Measurements from ENCODE around the gene SLC10A7.

The SLC10A7 gene

DNA sequence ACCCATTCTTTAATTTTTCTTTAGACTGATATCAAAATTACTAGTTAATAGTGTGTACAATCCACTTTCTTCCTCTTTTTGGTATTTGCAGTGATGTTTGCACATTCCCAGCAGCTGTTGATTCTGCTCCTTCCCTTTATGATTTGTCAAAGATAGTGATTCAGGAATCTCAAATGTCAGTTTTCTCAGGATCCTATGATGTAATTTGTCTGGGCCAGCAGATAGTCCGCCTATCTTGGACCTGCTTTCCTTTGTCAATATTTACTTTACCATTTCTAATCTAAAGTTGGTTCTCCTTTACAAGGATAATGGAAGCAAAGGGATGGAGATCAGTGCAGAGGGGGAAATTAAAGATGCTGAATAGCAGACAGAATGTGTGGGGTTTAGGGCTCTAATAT lies 185.3 kb downstream of the SLC10A7 start:
- Histone ChIP-seq H3K36me3 (ENCODE audit: low read length) (no peaks in the 10 kb centered on the region), H3K4me3 (ENCODE audit: insufficient read depth, low read length, poor library complexity, severe bottlenecking) (no peak overlapping the region), H3K9ac (ENCODE audit: low read length) (no peak overlapping the region), H3K27me3 (ENCODE audit: low read length) (no peaks in the 10 kb centered on the region), H3K9me3 (ENCODE audit: insufficient read depth, low read length) (no peaks in the 10 kb centered on the region), H3K27ac (ENCODE audit: low read depth, low read length) (no peak overlapping the region), H4K20me1 (ENCODE audit: low read depth, low read length) (no peaks in the 10 kb centered on the region), H3K9me2 (replicated peaks; ENCODE audit: insufficient read depth, low read length) (no peaks in the 10 kb centered on the region), H2AFZ (ENCODE audit: low read depth, low read length, severe bottlenecking) (no peak overlapping the region), H3K4me2 (ENCODE audit: low read depth, low read length, poor library complexity, severe bottlenecking) (no peak overlapping the region), H3K79me2 (ENCODE audit: insufficient read depth, low read length) (no peaks in the 10 kb centered on the region), H3F3A (ENCODE audit: insufficient read depth) (no peaks in the 10 kb centered on the region)
- TF ChIP-seq, protein P1, sequence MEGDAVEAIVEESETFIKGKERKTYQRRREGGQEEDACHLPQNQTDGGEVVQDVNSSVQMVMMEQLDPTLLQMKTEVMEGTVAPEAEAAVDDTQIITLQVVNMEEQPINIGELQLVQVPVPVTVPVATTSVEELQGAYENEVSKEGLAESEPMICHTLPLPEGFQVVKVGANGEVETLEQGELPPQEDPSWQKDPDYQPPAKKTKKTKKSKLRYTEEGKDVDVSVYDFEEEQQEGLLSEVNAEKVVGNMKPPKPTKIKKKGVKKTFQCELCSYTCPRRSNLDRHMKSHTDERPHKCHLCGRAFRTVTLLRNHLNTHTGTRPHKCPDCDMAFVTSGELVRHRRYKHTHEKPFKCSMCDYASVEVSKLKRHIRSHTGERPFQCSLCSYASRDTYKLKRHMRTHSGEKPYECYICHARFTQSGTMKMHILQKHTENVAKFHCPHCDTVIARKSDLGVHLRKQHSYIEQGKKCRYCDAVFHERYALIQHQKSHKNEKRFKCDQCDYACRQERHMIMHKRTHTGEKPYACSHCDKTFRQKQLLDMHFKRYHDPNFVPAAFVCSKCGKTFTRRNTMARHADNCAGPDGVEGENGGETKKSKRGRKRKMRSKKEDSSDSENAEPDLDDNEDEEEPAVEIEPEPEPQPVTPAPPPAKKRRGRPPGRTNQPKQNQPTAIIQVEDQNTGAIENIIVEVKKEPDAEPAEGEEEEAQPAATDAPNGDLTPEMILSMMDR (IDR thresholded peaks at IDR 0.05; ENCODE audit: insufficient read depth, low read length, poor library complexity, severe bottlenecking), result no peak
- no peak for TF ChIP-seq EZH2phosphoT487 (conservative IDR thresholded peaks at IDR 0.05; ENCODE audit: low read length)

DNA sequence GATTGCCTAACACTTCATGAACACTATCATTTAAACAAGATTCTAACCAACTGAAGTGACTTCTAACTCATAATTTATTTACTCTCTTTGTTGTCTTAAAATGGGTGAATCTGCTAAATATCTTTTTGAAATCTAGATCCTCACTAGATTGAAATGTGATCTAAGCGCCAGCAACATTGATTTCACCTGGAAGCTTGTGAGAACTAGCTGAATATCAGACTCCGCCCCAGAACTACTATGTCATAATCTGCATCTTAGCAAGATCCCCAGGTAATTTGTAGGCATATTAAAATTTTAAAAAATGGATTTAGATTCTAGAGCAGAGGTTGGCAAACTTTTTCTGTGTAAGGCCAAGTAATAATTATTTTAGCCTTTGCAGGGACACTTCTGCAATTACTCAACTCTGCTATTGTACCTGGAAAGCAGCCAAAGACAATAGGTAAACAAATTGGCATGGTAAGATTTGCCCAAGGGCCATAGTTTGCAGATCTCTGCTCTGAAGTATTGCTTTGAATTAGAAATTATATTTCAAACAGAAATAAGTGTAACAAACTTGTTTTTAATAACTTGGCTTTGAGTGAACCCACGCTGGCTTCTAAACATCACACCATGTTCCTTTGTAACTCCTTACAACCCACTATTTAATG lies 185.9 kb downstream of the SLC10A7 start:
- no peak overlapping the region for H3K9ac ChIP-seq (ENCODE audit: low read length)
- no peaks in the 10 kb centered on the region for H4K20me1 ChIP-seq (ENCODE audit: low read depth, low read length)
- no peaks in the 10 kb centered on the region for H3K27me3 ChIP-seq (ENCODE audit: low read length)
- H3K4me2 ChIP-seq (ENCODE audit: low read depth, low read length, poor library complexity, severe bottlenecking), result no peak overlapping the region
- no peaks in the 10 kb centered on the region for H3K36me3 ChIP-seq (ENCODE audit: low read length)
- H3K27ac ChIP-seq (ENCODE audit: low read depth, low read length), result no peak overlapping the region
- H3F3A ChIP-seq (ENCODE audit: insufficient read depth), result no peaks in the 10 kb centered on the region
- no peaks in the 10 kb centered on the region for H3K9me3 ChIP-seq (ENCODE audit: insufficient read depth, low read length)
- H3K79me2 ChIP-seq (ENCODE audit: insufficient read depth, low read length), result no peaks in the 10 kb centered on the region
- TF ChIP-seq, protein P1 (IDR thresholded peaks at IDR 0.05; ENCODE audit: insufficient read depth, low read length, poor library complexity, severe bottlenecking), result no peak
- TF ChIP-seq EZH2phosphoT487 (conservative IDR thresholded peaks at IDR 0.05; ENCODE audit: low read length), result no peak
- no peak overlapping the region for H2AFZ ChIP-seq (ENCODE audit: low read depth, low read length, severe bottlenecking)
- H3K4me3 ChIP-seq (ENCODE audit: insufficient read depth, low read length, poor library complexity, severe bottlenecking), result no peak overlapping the region
- no peaks in the 10 kb centered on the region for H3K9me2 ChIP-seq (replicated peaks; ENCODE audit: insufficient read depth, low read length)

DNA sequence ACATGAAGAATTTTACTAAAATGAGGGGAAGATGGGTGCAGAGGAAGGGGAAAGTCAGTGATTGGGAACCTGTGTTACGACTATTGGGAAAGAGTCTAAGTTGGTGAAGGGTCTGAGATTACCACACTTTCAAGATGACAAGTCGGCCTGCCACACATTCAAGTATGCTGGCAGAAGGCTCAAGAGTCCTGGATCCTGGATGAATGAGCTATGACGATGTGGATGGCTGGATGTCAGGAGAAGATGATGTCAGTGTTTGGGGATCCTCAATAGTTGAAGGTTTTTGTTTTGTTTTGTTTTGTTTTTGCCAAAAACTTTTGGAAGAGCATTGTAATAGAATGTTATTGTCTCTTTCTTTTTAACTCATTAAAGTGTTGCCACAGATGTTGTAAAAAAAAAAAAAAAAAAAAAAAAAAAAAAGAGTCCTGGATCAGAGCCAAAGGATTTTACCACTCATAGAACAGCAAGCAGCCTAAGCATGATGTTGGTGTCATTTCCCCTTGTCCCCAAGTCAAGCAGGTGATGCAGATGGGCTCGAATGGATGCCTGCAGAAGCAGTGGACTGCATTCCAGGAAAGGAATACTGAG lies 186.8 kb downstream of the SLC10A7 start:
- H3K9me2 ChIP-seq (replicated peaks; ENCODE audit: insufficient read depth, low read length), result no peaks in the 10 kb centered on the region
- TF ChIP-seq EZH2phosphoT487 (conservative IDR thresholded peaks at IDR 0.05; ENCODE audit: low read length), result no peak
- TF ChIP-seq, protein P1 (IDR thresholded peaks at IDR 0.05; ENCODE audit: insufficient read depth, low read length, poor library complexity, severe bottlenecking), result no peak
- no peaks in the 10 kb centered on the region for H3K36me3 ChIP-seq (ENCODE audit: low read length)
- H3K9ac ChIP-seq (ENCODE audit: low read length), result no peak overlapping the region
- H3K27me3 ChIP-seq (ENCODE audit: low read length), result no peaks in the 10 kb centered on the region
- H2AFZ ChIP-seq (ENCODE audit: low read depth, low read length, severe bottlenecking), result no peak overlapping the region
- H3F3A ChIP-seq (ENCODE audit: insufficient read depth), result no peaks in the 10 kb centered on the region
- H4K20me1 ChIP-seq (ENCODE audit: low read depth, low read length), result no peaks in the 10 kb centered on the region
- H3K27ac ChIP-seq (ENCODE audit: low read depth, low read length), result no peak overlapping the region
- H3K4me3 ChIP-seq (ENCODE audit: insufficient read depth, low read length, poor library complexity, severe bottlenecking), result no peak overlapping the region
- H3K79me2 ChIP-seq (ENCODE audit: insufficient read depth, low read length), result no peaks in the 10 kb centered on the region
- H3K9me3 ChIP-seq (ENCODE audit: insufficient read depth, low read length), result no peaks in the 10 kb centered on the region
- H3K4me2 ChIP-seq (ENCODE audit: low read depth, low read length, poor library complexity, severe bottlenecking), result no peak overlapping the region

Data from SU-DHL-6 (cell line).